BJ (cell line): ENCODE data around the gene SLK. TPM values are rescaled to one million over a fixed set of nuclear protein-coding genes. Genes with fewer than 3 reads are reported as not detected.

Experiments
- CTCF ChIA-PET: fragments of 350-600 bp; formaldehyde crosslinking; extraction: SDS; loops from one replicate; lab custom pipeline; 2021; ENCODE audit warnings: antibody characterized with exemption, inconsistent platforms; lab: Yijun Ruan, JAX
- POLR2A ChIA-PET: fragments of 300-600 bp; sonication (Branson Sonifier 250); formaldehyde crosslinking; extraction: SDS; loops from one replicate; lab custom pipeline; 2021; ENCODE audit warnings: antibody characterized with exemption; lab: Charles Lee
- DNase-seq: peaks from one replicate; pipeline ENCODE4 v3.0.0-alpha.2; 2011; ENCODE audit warnings: low read depth
- H3K27me3 ChIP-seq: 2 replicates; pipeline ENCODE4 v1.6.0; 2011; ENCODE audit warnings: low read length; ENCODE audit not compliant: control insufficient read depth, insufficient read depth
- H3K36me3 ChIP-seq: 2 replicates; pipeline ENCODE4 v1.5.1; 2011; ENCODE audit warnings: low read length; ENCODE audit not compliant: control insufficient read depth, insufficient read depth
- H3K4me3 ChIP-seq: 2 replicates; pipeline ENCODE4 v1.5.1; 2011; ENCODE audit warnings: low read depth, mild to moderate bottlenecking, control low read depth, low read length
- polyA plus RNA-seq: library from polyadenylated mRNA; depleted of rRNA; stranded (reverse); fragments of >200 nt; gene quantifications from 2 replicates; pipeline ENCODE4 v1.2.3, GENCODE V29; 2011
- TF ChIP-seq, protein P1 (sequence below): IDR thresholded peaks from 2 replicates; pipeline ENCODE4 v1.5.1; 2011; ENCODE audit warnings: low read depth, mild to moderate bottlenecking, control low read depth, inconsistent platforms, low read length, moderate library complexity; ENCODE audit not compliant: insufficient read depth

The SLK gene
- polyA plus RNA-seq, 1 experiment, result 3.5 TPM

DNA sequence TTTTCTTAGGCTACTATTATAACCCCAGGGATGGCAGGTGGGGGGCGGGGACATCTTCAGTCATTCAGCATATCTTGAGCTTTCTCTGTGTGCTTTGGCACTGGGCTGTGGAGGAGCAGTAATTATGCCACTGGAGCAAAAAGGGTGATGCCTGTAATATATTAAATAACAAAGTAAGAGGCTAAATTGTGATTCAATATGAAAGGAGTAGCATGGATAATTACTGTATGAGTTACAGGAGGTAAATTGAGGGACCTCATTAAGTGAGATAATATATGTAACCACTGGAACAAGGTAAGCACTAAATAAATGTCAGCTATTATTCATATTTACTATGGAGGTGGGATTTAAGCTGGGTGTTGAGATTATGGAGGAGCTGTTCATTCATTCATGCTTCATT lies 45.7 kb upstream of the SLK start:
- TF ChIP-seq, protein P1, sequence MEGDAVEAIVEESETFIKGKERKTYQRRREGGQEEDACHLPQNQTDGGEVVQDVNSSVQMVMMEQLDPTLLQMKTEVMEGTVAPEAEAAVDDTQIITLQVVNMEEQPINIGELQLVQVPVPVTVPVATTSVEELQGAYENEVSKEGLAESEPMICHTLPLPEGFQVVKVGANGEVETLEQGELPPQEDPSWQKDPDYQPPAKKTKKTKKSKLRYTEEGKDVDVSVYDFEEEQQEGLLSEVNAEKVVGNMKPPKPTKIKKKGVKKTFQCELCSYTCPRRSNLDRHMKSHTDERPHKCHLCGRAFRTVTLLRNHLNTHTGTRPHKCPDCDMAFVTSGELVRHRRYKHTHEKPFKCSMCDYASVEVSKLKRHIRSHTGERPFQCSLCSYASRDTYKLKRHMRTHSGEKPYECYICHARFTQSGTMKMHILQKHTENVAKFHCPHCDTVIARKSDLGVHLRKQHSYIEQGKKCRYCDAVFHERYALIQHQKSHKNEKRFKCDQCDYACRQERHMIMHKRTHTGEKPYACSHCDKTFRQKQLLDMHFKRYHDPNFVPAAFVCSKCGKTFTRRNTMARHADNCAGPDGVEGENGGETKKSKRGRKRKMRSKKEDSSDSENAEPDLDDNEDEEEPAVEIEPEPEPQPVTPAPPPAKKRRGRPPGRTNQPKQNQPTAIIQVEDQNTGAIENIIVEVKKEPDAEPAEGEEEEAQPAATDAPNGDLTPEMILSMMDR, result no peak
- CTCF ChIA-PET, result no interaction called here
- H3K4me3 ChIP-seq, result no peak overlapping the region
- DNase-seq, result no peak
- H3K36me3 ChIP-seq, result no peaks in the 10 kb centered on the region
- POLR2A ChIA-PET, result no interaction called here
- H3K27me3 ChIP-seq, result no peaks in the 10 kb centered on the region

DNA sequence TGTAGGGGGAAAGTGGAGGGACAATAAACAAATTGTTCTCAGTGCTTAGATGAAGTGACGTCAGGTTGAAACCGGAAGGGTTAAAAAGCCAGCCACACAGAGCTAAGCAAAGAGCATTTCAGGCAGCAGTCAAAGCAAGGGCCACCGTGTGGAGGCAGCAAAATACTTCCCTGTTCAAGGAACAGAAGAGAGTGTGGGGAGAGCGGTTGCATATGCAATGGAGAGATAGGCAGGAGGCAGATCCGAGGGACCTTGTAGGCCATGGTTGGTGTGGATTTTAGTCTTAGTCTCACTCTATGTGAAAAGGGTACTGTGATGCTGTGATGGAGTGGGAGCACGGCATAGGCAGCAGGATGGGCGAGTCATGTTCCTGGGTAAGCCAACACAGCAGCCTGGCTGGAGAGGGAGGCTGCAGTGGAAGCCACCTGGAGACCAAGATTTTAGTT lies 45.2 kb upstream of the SLK start:
- Histone ChIP-seq H3K4me3 (no peak overlapping the region), H3K36me3 (no peaks in the 10 kb centered on the region), H3K27me3 (no peaks in the 10 kb centered on the region)
- ChIA-PET CTCF (no interaction called here), POLR2A (no interaction called here)
- DNase-seq, result no peak
- TF ChIP-seq, protein P1, result no peak

DNA sequence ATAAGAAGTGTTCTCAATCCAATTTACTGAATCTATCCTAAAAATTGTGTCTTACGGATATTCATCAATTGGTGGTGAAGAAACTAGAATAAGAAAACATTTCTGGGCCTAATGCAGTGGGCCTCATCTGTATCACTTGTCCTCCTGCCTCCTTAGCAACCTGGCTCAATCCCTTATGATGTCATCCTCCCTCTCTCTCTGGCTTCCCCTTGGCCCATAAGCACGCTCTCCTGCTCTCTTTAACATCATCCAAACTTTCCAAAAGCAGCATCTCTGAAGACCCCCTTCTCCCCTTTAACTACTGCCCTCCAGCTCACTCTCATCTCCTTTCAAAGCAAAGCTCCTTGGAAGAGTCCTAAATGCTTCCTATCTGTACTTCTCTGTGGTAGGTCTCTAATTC lies 44.3 kb upstream of the SLK start:
- POLR2A ChIA-PET, result no interaction called here
- no peaks in the 10 kb centered on the region for H3K27me3 ChIP-seq
- TF ChIP-seq, protein P1, result no peak
- no peak overlapping the region for H3K4me3 ChIP-seq
- no peaks in the 10 kb centered on the region for H3K36me3 ChIP-seq
- CTCF ChIA-PET, result no interaction called here
- no peak for DNase-seq

DNA sequence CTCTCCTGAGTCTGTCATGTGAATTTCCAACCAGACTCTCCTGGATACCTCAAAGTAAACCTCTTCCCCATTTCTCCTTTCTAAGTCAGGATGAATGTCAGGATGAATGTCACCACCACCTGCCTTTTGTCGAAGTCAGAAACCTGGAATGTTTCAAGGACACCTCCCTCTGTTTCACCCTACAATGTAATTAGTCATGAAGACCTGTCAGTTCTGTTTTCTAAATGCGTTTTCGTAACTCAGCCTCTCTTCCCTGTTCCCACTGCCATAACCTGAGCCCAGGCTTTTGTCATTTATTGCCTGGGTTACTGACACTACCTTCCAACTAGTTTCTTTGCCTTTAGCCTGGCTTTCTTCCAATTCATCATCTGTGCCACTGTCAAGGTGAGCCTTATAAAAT lies 43.4 kb upstream of the SLK start:
- ChIA-PET POLR2A (no interaction called here), CTCF (no interaction called here)
- Histone ChIP-seq H3K36me3 (no peaks in the 10 kb centered on the region), H3K27me3 (no peaks in the 10 kb centered on the region), H3K4me3 (no peak overlapping the region)
- no peak for DNase-seq
- TF ChIP-seq, protein P1, result no peak

DNA sequence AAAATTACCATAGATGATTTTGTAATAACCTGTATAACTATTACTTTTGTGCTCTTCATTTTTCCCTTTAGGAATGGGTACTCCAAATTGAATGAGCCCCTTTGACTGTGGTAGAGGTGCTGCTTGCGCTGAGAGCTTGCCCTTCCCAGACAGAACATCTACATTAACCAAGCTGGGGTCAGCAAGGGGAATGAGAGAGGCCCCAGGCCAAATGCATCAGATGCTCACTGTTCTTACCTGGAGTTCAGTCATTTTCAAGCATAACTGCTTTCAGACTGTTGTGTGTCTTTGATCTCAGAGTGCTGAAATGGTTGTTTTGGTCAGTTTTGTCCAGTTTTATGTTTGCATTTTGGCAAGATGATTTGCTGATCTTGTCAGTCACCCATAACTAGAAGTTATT lies 41.3 kb upstream of the SLK start:
- ChIA-PET POLR2A (no interaction called here), CTCF (interaction anchor here (1.4 kb wide), 1 partner anchor 21 kb away, joined by 4 read pairs; no protein-coding TSS in a partner anchor)
- no peaks in the 10 kb centered on the region for H3K27me3 ChIP-seq
- no peak overlapping the region for H3K4me3 ChIP-seq
- H3K36me3 ChIP-seq, result no peaks in the 10 kb centered on the region
- DNase-seq, result no peak
- TF ChIP-seq, protein P1, result no peak
